ENCODE data around the gene MPHOSPH9. TPM values are rescaled to one million over a fixed set of nuclear protein-coding genes. Genes with fewer than 3 reads are reported as not detected.

The MPHOSPH9 gene
- total and polyA plus RNA-seq, 4 donors: 4.9 to 51.0 (median 32.7) TPM

GRCh38 chr12:123143736-123144461 lies 89.0 kb downstream of the MPHOSPH9 start:
- H3K4me1 ChIP-seq (ENCODE audit: control insufficient read depth in 4 of 4, insufficient read depth in 4 of 4, low read length in 3 of 4): peaks cover 24 to 55% (median 48%) of the 10 kb centered on the region in 4 donors
- DNase-seq (ENCODE audit: low spot score): no peak
- H3K9me3 ChIP-seq (ENCODE audit: control insufficient read depth in 4 of 4, low read length in 3 of 4): no peaks in the 10 kb centered on the region
- no peaks in the 10 kb centered on the region for H3K27me3 ChIP-seq (ENCODE audit: control insufficient read depth in 4 of 4, insufficient read depth in 4 of 4, low read length in 3 of 4)
- WGBS: 90% methylated on average over 4 of the region's 4 CpGs
- no peak overlapping the region for H3K4me3 ChIP-seq (ENCODE audit: low read depth in 1 of 3, low read length in 3 of 3)
- H3K36me3 ChIP-seq (ENCODE audit: control insufficient read depth in 4 of 4, insufficient read depth in 3 of 4, low read depth in 1 of 4, low read length in 3 of 4): no peaks in the 10 kb centered on the region
- peak overlapping the region; percentile 72 to 93 for H3K27ac ChIP-seq (ENCODE audit: low read depth in 1 of 2, low read length in 2 of 2)
- TF ChIP-seq SP1 (IDR thresholded peaks at IDR 0.05) (no peak), HNF4A (conservative IDR thresholded peaks at IDR 0.05) (no peak), JUND (IDR thresholded peaks at IDR 0.05) (no peak), CTCF (IDR thresholded peaks at IDR 0.05; ENCODE audit: low read depth, low read length, missing input control) (no peak), TAF1 (conservative IDR thresholded peaks at IDR 0.05) (no peak), FOXA1 (IDR thresholded peaks at IDR 0.05) (no peak), FOXA2 (IDR thresholded peaks at IDR 0.05) (no peak)
- no peak overlapping the region for H3K9ac ChIP-seq (ENCODE audit: low read depth in 1 of 2, low read length in 2 of 2)

DNA sequence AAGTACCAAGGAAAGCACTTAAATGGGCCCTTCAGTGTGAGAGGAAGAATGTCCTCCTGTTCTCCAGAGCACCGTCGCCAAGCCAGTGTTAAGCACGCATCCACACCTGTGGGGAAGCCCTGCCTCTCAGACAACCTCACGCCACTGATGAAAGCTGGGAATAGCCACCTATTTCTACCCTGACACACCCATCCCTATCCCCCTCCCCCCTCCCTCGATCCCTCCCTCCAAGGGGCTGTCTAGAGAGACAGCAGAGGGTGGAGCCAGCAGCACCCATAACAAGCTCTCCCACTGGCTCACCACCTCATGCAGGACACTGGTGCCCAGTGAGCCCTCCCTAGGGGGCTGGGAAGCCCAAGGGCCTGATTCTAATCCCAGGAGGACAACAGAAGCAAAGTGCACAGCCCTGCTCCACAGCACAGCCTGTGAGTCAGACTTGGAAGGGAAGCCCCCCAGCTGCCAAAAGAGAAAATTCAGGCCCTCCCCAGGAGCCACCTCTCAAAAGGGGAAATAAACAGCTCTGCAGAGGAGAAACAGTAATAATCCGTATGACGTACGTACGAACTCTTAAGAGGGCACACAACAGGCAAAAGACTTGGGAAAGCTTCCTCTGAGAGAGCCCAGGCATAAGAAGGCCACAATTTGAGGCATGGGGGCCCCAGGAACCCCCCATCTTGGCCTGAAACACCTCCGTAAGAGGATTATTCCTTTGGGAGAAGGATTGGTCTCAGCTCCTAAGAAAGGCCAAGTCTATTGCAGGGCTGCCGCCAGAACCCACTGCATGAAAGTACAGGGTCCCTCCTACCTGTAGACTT lies 89.8 kb downstream of the MPHOSPH9 start:
- H3K4me3 ChIP-seq (ENCODE audit: low read depth in 1 of 3, low read length in 3 of 3): no peak overlapping the region
- no peaks in the 10 kb centered on the region for H3K27me3 ChIP-seq (ENCODE audit: control insufficient read depth in 4 of 4, insufficient read depth in 4 of 4, low read length in 3 of 4)
- no peaks in the 10 kb centered on the region for H3K36me3 ChIP-seq (ENCODE audit: control insufficient read depth in 4 of 4, insufficient read depth in 3 of 4, low read depth in 1 of 4, low read length in 3 of 4)
- H3K9me3 ChIP-seq (ENCODE audit: control insufficient read depth in 4 of 4, low read length in 3 of 4): no peaks in the 10 kb centered on the region
- H3K9ac ChIP-seq (ENCODE audit: low read depth in 1 of 2, low read length in 2 of 2): no peak overlapping the region
- DNase-seq (ENCODE audit: low spot score): no peak
- TF ChIP-seq RAD21 (IDR thresholded peaks at IDR 0.05): peak in 1 of 2 donors; percentile 21
- no peak for TF ChIP-seq JUND (IDR thresholded peaks at IDR 0.05)
- TF ChIP-seq YY1 (IDR thresholded peaks at IDR 0.05): peak; percentile 10
- TF ChIP-seq, protein P1, sequence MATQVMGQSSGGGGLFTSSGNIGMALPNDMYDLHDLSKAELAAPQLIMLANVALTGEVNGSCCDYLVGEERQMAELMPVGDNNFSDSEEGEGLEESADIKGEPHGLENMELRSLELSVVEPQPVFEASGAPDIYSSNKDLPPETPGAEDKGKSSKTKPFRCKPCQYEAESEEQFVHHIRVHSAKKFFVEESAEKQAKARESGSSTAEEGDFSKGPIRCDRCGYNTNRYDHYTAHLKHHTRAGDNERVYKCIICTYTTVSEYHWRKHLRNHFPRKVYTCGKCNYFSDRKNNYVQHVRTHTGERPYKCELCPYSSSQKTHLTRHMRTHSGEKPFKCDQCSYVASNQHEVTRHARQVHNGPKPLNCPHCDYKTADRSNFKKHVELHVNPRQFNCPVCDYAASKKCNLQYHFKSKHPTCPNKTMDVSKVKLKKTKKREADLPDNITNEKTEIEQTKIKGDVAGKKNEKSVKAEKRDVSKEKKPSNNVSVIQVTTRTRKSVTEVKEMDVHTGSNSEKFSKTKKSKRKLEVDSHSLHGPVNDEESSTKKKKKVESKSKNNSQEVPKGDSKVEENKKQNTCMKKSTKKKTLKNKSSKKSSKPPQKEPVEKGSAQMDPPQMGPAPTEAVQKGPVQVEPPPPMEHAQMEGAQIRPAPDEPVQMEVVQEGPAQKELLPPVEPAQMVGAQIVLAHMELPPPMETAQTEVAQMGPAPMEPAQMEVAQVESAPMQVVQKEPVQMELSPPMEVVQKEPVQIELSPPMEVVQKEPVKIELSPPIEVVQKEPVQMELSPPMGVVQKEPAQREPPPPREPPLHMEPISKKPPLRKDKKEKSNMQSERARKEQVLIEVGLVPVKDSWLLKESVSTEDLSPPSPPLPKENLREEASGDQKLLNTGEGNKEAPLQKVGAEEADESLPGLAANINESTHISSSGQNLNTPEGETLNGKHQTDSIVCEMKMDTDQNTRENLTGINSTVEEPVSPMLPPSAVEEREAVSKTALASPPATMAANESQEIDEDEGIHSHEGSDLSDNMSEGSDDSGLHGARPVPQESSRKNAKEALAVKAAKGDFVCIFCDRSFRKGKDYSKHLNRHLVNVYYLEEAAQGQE (IDR thresholded peaks at IDR 0.05): no peak
- no peak for TF ChIP-seq SP1 (IDR thresholded peaks at IDR 0.05)
- no peak for TF ChIP-seq HNF4G (IDR thresholded peaks at IDR 0.05)
- H3K27ac ChIP-seq (ENCODE audit: low read depth in 1 of 2, low read length in 2 of 2): peak overlapping the region; percentile 72 to 93
- WGBS: 85% methylated on average over 11 of the region's 11 CpGs
- H3K4me1 ChIP-seq (ENCODE audit: control insufficient read depth in 4 of 4, insufficient read depth in 4 of 4, low read length in 3 of 4): peaks cover 24 to 49% (median 41%) of the 10 kb centered on the region in 4 donors

DNA sequence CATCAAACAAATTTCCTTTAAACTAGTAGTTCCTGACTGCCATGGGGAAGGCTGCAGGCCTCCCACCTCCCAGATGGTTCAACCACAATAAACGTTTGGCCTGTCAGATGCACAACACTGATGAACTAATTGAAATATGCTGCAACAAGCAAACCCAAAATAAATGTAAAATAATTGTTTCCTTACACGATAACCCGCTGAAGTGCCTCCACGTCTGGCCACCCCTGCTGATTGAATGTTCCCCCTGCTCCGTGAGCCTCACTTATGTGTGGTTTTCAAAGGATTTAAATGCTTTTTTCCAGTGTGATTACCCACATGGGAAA lies 90.5 kb downstream of the MPHOSPH9 start:
- Histone ChIP-seq H3K4me1 (ENCODE audit: control insufficient read depth in 4 of 4, insufficient read depth in 4 of 4, low read length in 3 of 4) (peaks cover 24 to 42% (median 35%) of the 10 kb centered on the region in 4 donors), H3K36me3 (ENCODE audit: control insufficient read depth in 4 of 4, insufficient read depth in 3 of 4, low read depth in 1 of 4, low read length in 3 of 4) (no peaks in the 10 kb centered on the region), H3K9me3 (ENCODE audit: control insufficient read depth in 4 of 4, low read length in 3 of 4) (no peaks in the 10 kb centered on the region), H3K4me3 (ENCODE audit: low read depth in 1 of 3, low read length in 3 of 3) (no peak overlapping the region), H3K27ac (ENCODE audit: low read depth in 1 of 2, low read length in 2 of 2) (peak overlapping the region; percentile 72 to 93), H3K27me3 (ENCODE audit: control insufficient read depth in 4 of 4, insufficient read depth in 4 of 4, low read length in 3 of 4) (no peaks in the 10 kb centered on the region), H3K9ac (ENCODE audit: low read depth in 1 of 2, low read length in 2 of 2) (no peak overlapping the region)
- no peak for DNase-seq (ENCODE audit: low spot score)
- TF ChIP-seq ATF3 (IDR thresholded peaks at IDR 0.05): no peak
- WGBS: 83% methylated on average over 5 of the region's 5 CpGs

All from liver (tissue), 9 donors.